IPS-18a (cell line): ENCODE data around the gene SLC25A12.

Experiments used
- H3K27ac ChIP-seq: one replicate; pipeline ENCODE4 v1.5.1; 2013; ENCODE audit warnings: low read length
- H3K27me3 ChIP-seq: one replicate; pipeline ENCODE4 v1.6.1; 2013; ENCODE audit warnings: mild to moderate bottlenecking, low read length; ENCODE audit not compliant: control insufficient read depth, insufficient read depth
- H3K36me3 ChIP-seq: one replicate; pipeline ENCODE4 v1.6.1; 2013; ENCODE audit warnings: low read depth, low read length; ENCODE audit not compliant: control insufficient read depth
- H3K4me1 ChIP-seq: one replicate; pipeline ENCODE4 v1.6.1; 2013; ENCODE audit warnings: low read depth, low read length; ENCODE audit not compliant: control insufficient read depth
- H3K4me3 ChIP-seq: one replicate; pipeline ENCODE4 v1.5.1; 2013; ENCODE audit warnings: low read length
- H3K9ac ChIP-seq: one replicate; pipeline ENCODE4 v1.6.1; 2013; ENCODE audit warnings: mild to moderate bottlenecking, low read length, moderate library complexity
- H3K9me3 ChIP-seq: one replicate; pipeline ENCODE4 v1.6.1; 2013; ENCODE audit warnings: low read depth, low read length; ENCODE audit not compliant: control insufficient read depth

Gene SLC25A12

DNA sequence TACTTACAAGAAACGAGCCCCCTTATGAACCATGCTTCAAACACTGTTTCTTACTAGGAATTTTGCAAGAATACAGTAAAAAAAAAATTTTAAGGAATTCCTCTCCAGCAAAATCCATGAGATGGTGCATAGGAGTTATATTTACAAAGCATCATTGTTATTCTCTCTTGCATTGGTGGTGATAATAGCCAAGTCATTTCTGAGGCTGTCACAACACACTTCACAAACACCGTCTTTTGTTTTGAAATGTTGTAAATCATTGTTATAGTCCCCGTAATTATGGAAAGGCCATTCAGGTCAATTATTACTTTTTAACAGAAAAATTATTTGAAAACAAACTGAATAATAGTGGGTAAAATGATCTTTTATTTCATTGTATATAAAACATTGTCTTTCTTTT, 146.7 kb downstream of the SLC25A12 start:
- H3K27me3 ChIP-seq, result no peaks in the 10 kb centered on the region
- no peak overlapping the region for H3K9ac ChIP-seq
- H3K36me3 ChIP-seq, result peaks cover 40% of the 10 kb centered on the region
- H3K4me1 ChIP-seq, result no peaks in the 10 kb centered on the region
- no peak overlapping the region for H3K4me3 ChIP-seq
- H3K27ac ChIP-seq, result no peak overlapping the region
- no peaks in the 10 kb centered on the region for H3K9me3 ChIP-seq

DNA sequence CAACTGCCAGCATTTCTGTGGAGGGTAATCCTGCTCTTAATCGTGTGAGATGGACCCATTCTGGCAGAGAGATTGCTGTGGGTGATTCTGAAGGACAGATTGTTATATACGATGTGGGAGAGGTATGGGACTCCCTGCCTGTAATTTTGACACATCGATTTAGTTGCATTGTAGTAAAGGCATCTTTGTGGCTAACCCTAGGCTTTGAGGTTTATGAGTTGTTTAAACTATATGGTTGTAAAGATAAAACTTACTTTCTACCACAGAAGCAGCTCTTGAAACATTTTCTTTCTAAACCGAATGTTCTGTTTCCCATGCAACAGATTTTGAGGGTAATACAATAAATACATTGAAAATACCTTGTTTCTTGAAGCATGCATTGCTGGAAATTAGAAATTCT, 148.2 kb downstream of the SLC25A12 start:
- H3K36me3 ChIP-seq, result peaks cover 36% of the 10 kb centered on the region
- no peak overlapping the region for H3K9ac ChIP-seq
- no peak overlapping the region for H3K4me3 ChIP-seq
- no peaks in the 10 kb centered on the region for H3K27me3 ChIP-seq
- no peak overlapping the region for H3K27ac ChIP-seq
- H3K9me3 ChIP-seq, result no peaks in the 10 kb centered on the region
- H3K4me1 ChIP-seq, result no peaks in the 10 kb centered on the region

DNA sequence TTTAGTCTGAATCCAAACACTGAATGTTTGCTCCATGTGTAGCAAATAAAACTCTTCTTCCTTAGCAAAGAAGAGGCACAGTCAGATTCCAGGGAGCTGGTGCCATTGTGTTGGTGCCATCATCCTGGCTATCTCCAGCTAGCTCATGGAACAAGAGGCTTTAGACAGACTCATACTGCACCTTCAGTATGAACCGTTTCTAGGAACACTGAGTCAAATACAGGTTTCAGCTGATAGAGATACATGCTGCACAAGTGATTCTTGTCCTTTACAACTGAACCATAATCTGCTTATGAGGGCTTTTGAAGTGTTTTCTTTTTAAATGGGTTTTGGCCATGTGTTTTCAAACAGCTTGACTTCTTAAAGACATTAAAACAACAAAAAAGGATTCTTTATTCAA, 148.9 kb downstream of the SLC25A12 start:
- no peak overlapping the region for H3K9ac ChIP-seq
- no peak overlapping the region for H3K4me3 ChIP-seq
- no peak overlapping the region for H3K27ac ChIP-seq
- peaks cover 34% of the 10 kb centered on the region for H3K36me3 ChIP-seq
- H3K4me1 ChIP-seq, result no peaks in the 10 kb centered on the region
- H3K27me3 ChIP-seq, result no peaks in the 10 kb centered on the region
- no peaks in the 10 kb centered on the region for H3K9me3 ChIP-seq

DNA sequence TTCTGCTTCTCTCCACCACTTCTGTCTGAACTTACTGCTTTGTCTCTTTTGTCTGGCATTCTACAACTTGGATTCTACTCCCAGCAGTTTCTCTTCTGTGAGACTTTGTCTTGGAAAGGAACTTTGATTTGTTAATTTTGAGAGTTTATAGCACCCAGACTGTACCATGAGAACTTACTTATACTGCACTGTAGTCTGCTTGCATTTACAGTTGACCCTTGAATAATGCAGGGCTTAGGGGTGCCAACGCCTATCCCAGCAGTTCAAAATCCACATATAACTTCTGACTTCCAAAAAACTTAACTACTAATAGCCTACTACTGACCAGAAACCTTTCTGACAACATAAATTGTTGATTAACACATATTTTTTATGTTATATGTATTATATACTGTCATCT, 151.3 kb downstream of the SLC25A12 start:
- no peak overlapping the region for H3K9ac ChIP-seq
- H3K4me1 ChIP-seq, result no peaks in the 10 kb centered on the region
- H3K36me3 ChIP-seq, result peaks cover 32% of the 10 kb centered on the region
- no peaks in the 10 kb centered on the region for H3K27me3 ChIP-seq
- H3K4me3 ChIP-seq, result no peak overlapping the region
- H3K9me3 ChIP-seq, result no peaks in the 10 kb centered on the region
- no peak overlapping the region for H3K27ac ChIP-seq

DNA sequence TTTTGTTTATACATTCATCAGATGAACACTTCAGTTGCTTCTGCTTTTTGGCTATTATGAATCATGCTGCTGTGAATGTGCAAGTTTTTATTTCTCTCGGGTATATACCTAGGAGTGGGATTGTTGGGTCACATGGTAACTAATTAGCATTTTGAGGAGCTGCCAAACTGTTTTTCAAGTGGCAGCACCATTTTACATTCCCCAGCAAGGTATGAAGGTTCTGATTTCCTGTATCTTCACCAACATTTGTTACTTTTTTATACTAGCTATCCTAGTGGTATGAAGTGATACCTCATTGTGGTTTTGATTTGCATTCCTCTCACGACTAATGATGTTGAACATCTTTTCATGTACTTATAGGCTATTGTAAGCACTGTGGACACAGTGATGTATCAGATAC, 152.9 kb downstream of the SLC25A12 start:
- H3K27me3 ChIP-seq, result no peaks in the 10 kb centered on the region
- no peaks in the 10 kb centered on the region for H3K4me1 ChIP-seq
- H3K9ac ChIP-seq, result no peak overlapping the region
- no peaks in the 10 kb centered on the region for H3K9me3 ChIP-seq
- H3K36me3 ChIP-seq, result peaks cover 35% of the 10 kb centered on the region
- H3K27ac ChIP-seq, result no peak overlapping the region
- no peak overlapping the region for H3K4me3 ChIP-seq

DNA sequence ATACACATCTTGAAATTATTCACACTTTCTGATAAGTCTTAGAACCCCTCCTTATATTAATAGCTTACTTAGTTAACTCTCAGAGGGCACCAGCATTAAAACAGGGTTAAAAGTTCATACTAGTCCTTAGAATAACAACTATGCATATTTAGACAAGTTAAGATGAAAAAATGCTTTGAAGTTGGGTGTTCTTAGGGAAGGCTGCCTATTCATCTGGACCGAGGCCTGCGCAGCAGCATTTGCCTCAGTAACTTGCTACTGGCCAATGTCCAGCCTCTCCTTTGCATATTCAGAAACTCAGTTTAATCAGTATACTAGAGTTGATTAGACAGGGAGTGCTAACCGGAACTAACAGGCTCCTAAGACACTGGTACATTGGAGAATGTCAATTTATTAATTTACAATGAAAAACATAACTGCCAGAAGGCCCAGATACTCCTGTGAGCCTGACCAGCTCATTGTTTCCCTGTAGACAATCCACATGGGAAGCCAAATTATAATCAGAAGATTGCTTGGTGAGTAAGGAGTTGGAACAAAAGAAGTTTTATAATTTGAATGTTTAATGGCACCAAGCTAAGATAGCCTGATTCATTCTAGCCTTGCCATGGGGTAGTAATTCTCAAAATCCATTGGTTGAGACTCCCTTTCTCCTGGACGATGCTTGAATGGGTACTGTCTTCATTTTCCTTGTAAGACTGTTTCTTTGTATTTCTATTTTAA, 157.9 kb downstream of the SLC25A12 start:
- Histone ChIP-seq H3K27me3 (no peaks in the 10 kb centered on the region), H3K4me3 (no peak overlapping the region), H3K4me1 (no peaks in the 10 kb centered on the region), H3K9ac (no peak overlapping the region), H3K36me3 (peaks cover 27% of the 10 kb centered on the region), H3K27ac (no peak overlapping the region), H3K9me3 (no peaks in the 10 kb centered on the region)
